GM18868 (cell line): ENCODE measurements around the gene GEN1.

Experiments used
- ATAC-seq: cut with Tn5 transposase; IDR thresholded peaks from one replicate; pipeline ENCODE4 v1.9.1; 2021; ENCODE audit warnings: mild to moderate bottlenecking, moderate library complexity; ENCODE audit not compliant: unreplicated experiment

The GEN1 gene

GRCh38 chr2:17753803-17754663, at the start of gene GEN1, which contains the start of gene SMC6:
TSS of gene GEN1 (plus strand) at chr2:17754138. CDS start at chr2:17759944, 5,806 bp downstream.
TSS of gene SMC6 (minus strand) at chr2:17753810. CDS start at chr2:17745946, 7,864 bp downstream.
- peak; percentile 66 for ATAC-seq

DNA sequence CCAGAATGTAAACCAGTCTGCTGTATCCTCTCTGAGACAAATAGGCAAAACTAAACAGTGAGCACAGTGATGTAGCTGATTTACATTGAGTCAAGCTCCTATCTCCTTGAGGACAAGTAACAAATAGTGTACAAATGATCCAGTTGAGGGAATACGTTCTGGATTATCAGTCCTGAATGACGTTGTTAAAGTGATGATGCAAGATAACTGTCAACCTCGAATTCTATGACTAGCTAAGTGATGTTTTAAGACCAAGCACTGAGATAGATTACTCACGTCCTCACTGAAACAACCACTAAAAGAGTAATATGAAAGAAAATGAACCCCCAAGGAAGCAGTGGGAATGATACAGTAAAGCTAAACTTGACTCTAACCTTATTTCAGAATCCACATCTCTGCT, 47.1 kb upstream of the GEN1 start:
- no peak for ATAC-seq

- no peak for ATAC-seq
Measured at GRCh38 chr2:17708501-17708900, 45.4 kb upstream of the GEN1 start.

DNA sequence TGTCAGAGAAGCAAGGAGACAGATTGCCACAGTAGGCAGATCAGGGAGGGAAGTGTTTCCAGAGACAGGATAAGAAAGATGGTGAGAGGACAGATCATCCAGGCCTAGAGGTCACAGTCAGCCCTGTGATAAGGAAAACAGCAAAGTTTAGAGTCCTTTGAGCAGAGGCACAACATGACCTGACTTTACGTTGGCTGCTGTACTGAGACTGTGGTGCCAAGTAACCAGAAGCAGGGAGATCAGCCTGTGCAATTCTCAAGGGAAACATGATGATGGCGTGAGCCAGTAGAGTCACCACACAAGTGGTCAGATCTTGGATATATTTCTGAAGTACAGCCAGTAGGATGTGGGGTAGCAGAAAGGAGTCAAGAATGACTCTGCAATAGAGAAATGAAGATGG, 44.0 kb upstream of the GEN1 start:
- ATAC-seq = no peak

DNA sequence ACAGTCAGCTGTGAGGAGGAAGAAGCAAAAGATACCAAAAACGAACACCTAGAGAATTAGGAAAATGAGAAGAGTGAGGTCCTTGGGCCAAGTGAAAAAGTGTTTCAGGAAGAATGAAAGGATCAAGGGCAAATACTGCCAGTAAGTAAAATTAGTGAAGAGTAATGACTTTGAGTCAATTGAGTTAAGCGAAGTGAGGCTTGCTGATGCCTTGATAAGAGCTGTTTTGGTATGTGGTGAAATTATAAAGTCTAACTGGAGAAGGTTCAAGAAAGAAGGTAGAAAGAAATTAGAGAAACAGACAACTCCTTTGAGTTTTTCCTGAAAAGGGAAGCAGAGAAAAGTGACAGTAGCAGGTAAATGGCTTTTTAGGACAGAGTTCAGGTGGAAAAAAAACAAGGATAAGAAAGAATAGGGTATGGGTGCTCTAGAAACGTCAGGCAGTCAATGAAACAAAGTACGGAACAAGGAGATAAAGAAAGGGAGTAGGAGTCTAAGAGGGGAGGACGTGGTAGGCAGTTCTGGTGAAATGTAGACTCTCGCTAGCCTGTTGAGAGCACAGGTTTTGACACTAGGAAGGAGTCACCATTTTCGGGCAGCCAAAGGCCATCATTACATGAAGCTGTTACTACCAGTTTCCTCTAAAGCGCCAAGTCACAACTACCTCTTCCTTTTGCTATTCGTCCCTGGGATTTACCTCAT, 43.2 kb upstream of the GEN1 start:
- ATAC-seq = no peak

- no peak for ATAC-seq
Measured at GRCh38 chr2:17713291-17713690, 40.6 kb upstream of the GEN1 start.

GRCh38 chr2:17717666-17718065, 36.3 kb upstream of the GEN1 start:
- no peak for ATAC-seq

- no peak for ATAC-seq
Measured at GRCh38 chr2:17718689-17719088, 35.2 kb upstream of the GEN1 start.

DNA sequence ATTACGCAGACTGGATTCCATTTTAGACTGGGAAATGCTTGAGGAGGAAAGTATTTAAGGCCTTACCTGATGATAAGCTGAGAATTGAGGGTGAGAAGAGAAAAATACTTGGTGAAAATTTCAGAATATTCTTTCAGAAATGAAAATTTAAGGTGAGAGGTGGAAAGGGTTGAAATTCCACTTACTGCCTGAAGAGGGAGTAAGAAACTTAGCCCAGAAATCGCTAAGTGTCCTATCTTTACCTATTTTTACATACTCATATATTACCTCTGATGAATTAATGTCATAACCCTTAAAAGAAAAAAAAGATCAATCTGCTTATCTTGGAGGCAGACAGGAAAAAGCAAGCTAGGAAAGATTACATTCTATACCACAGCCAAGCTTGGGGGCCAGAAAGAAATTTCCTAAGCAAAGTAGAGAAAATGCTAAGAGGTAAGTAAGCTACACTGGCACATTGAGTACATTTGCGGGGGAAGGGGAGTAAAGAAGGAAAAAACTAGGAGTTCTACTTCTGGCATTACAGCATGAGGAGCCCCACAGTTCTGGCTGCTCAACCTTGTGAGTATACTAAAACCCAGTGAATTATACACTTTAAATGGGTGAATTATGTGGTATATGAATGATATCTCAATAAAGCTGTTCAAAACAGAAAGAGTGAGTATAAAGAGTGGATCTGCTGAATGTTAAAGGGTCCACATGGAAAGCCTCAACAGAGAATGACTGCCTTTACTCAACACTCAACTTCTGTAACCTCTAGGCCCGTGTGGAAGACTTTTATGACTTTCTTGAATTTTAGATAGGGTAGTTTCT, 34.2 kb upstream of the GEN1 start:
- peak; percentile 86 for ATAC-seq

DNA sequence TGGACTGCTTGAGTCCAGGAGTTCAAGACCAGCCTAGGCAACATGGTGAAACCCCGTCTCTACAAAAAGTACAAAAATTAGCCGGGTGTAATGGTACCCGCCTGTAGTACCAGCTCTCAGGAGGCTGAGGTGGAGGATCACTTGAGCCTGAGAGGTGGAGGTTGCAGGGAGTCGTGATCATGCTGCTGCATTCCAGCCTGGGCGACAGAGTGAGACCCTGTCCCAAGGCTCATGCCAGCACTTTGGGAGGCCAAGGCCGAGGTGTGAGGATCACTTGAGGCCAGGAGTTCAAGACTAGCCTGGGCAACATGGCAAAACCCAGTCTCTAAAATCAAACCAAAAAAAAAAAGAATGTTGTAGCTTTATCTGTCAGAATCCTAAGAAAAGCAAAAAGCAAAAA, 25.7 kb upstream of the GEN1 start:
- ATAC-seq = no peak

GRCh38 chr2:17729880-17730279, 24.1 kb upstream of the GEN1 start:
- ATAC-seq = no peak

GRCh38 chr2:17733599-17733998, 20.3 kb upstream of the GEN1 start:
- ATAC-seq = no peak

DNA sequence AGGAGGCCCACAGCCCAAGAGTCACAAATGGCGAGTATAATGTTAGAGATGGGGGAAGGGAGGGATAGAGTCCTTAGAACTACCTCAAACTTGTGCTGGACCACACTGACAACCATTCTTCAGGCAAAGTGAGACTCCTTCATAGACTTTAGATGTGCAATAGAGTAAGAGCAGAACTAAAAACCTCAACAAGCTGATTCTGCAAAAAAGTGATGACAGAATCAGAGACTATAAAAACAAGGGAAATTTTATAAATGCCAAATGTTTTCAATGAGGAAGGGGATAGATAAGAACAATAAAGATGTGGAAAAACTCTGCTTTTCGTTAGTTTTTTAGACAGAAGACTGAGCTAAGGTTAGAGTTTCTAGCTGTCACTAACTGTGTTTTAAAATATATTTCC, 18.1 kb upstream of the GEN1 start:
- ATAC-seq = no peak

- no peak for ATAC-seq
Measured at GRCh38 chr2:17736989-17737388, 16.9 kb upstream of the GEN1 start.

- ATAC-seq = no peak
Measured at GRCh38 chr2:17740203-17740602, 13.7 kb upstream of the GEN1 start.

DNA sequence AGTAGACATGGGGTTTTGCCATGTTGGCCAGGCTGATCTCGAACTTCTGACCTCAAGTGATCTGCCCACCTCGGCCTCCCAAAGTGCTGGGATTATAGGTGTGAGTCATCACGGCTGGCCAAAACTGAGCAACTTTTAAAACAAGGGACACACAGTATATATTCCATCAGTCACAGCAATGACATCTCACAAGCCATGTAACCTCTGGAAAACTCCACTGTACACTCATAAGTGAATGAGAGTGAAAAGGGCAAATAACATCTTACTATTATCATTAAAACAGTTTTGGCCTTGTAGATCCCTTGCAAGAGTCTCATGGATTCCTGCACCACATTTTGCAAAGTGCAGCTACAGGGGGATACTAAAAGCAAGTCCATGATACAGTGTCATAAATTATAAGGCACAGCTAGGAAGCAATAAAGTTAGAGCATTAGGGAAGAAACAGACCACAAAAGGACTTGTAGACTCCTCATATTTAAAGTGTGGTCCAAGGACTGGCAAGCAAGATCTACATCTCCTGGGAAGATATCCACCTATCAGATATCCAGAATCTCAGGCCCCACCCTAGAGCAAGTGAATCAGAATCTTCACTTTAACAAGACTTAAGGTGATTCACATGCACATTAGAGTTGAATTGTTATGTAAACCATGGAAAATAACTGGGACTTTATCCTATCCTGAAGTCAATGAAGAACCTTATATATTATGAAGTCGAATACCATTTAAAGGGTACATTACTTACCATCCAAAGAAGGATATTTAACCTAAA, 6.1 kb upstream of the GEN1 start:
- no peak for ATAC-seq

DNA sequence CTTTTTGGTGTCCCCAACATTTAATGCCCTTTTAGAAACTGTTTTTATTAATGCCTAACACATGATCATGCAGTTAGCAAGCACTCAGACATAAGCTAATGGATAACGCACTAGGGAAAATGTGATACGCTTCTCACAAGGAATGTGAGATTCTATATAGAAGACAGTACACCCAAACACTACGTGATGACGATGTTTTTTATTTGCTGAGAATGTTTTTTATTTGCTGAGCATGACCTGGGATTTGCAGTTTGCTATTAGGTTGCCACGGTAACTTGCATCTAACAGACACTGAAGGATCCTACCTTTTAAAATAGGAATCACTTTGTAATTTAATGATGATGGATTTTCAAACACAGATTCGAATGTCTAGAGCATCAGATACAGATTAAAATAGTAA, 5.2 kb upstream of the GEN1 start:
- ATAC-seq = no peak

DNA sequence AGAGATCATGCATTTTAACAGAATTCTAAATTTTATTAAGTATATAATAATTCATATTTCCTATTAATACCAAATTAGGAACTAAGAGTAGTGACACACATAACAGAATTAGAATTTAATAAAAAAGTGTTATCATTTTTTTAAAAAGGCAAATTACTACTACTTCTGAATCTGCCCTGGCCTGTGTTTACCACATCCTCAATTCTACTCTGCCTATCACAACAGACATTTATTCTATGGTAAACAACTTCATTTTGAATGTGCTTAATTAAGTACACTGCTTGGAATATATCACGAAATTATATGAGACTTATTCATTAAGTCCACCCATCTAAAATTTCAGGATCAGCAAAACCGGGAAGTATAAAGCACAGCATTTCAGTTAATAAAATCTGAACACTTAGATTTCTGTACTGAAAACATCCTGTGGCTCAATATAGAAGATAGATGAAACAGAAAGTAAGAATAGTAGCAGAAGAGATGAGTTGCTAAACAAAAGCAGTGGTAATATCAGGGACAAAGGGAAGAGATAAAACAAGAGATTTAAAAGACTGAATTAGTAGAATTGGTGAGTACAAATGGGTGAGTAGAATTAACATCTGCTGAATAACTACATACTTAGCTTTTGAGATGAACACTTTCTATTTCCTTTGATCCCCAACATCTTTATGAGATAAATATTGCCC, 4.0 kb upstream of the GEN1 start:
- peak; percentile 22 for ATAC-seq

- peak; percentile 26 for ATAC-seq
Measured at GRCh38 chr2:17752246-17752645, 1.7 kb upstream of the GEN1 start.
